ENCODE results near the gene PDE4DIP. TPM values are rescaled to one million over a fixed set of nuclear protein-coding genes. Genes with fewer than 3 reads are reported as not detected.

PDE4DIP gene
- 286 and 412 TPM in 2 replicates for total RNA-seq

GRCh38 chr1:148844220-148844619, at the start of gene PDE4DIP:
PDE4DIP (plus strand) TSS chr1:148844428; CDS start chr1:148844775, 347 bp downstream.

Small RNAs within 50 kb of the gene (small RNA-seq; reads per million reads assigned to genes)
- gene RN7SKP88: not detected
- gene RNU2-38P: not detected

Other genes starting within 250 kb of the PDE4DIP start
- gene NBPF14, start 248.4 kb upstream of the PDE4DIP start, total RNA-seq: 40.8 and 54.2 TPM in 2 replicates
- 21.7 and 23.9 TPM in 2 replicates for gene NUDT4B, start 95.7 kb upstream of the PDE4DIP start, total RNA-seq